Measurements from ENCODE around the gene NYNRIN. TPM values are rescaled to one million over a fixed set of nuclear protein-coding genes. Genes with fewer than 3 reads are reported as not detected.
A peak's percentile ranks its signal among the peaks of the same experiment; 100 is the strongest.

NYNRIN gene
- total RNA-seq, 2 donors from 2014 or later: 13.0 to 26.7 TPM

DNA sequence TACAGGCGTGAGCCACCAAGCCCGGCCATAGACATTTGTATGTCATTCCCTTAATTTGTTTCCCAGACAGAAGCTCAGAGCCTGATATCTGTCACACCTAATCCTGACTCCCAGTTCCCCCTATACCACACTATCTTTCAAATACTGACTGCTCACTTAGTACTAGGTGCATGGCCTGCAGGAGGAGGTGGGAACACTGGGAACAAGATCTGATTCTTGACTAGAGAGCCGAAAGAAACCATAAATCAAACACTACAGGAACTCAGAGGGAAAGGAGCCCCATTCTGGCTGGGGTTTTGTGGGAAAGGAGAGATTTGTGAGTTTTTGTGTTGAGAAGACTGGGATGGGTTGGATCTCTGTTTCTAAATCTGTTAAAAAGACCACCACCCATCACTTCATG is 35.9 kb downstream of the NYNRIN start:
- no peak overlapping the region for H3K4me3 ChIP-seq
- H3K9me3 ChIP-seq: no peaks in the 10 kb centered on the region
- no peaks in the 10 kb centered on the region for H3K27me3 ChIP-seq
- H3K4me1 ChIP-seq: peaks cover 22% of the 10 kb centered on the region
- intact Hi-C loops (cut with DNase I): loop anchor here (10.0 kb wide), 1 partner anchor 190 kb away; the partner anchor contains the start of gene TINF2
- no peak overlapping the region for H3K9ac ChIP-seq (ENCODE audit: low read depth in 2 of 2, low read length in 2 of 2)
- peaks cover 22% of the 10 kb centered on the region for H3K36me3 ChIP-seq
- TF ChIP-seq, protein P1, sequence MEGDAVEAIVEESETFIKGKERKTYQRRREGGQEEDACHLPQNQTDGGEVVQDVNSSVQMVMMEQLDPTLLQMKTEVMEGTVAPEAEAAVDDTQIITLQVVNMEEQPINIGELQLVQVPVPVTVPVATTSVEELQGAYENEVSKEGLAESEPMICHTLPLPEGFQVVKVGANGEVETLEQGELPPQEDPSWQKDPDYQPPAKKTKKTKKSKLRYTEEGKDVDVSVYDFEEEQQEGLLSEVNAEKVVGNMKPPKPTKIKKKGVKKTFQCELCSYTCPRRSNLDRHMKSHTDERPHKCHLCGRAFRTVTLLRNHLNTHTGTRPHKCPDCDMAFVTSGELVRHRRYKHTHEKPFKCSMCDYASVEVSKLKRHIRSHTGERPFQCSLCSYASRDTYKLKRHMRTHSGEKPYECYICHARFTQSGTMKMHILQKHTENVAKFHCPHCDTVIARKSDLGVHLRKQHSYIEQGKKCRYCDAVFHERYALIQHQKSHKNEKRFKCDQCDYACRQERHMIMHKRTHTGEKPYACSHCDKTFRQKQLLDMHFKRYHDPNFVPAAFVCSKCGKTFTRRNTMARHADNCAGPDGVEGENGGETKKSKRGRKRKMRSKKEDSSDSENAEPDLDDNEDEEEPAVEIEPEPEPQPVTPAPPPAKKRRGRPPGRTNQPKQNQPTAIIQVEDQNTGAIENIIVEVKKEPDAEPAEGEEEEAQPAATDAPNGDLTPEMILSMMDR (IDR thresholded peaks at IDR 0.05): no peak
- H3K27ac ChIP-seq: no peak overlapping the region
- DNase-seq: no peak

DNA sequence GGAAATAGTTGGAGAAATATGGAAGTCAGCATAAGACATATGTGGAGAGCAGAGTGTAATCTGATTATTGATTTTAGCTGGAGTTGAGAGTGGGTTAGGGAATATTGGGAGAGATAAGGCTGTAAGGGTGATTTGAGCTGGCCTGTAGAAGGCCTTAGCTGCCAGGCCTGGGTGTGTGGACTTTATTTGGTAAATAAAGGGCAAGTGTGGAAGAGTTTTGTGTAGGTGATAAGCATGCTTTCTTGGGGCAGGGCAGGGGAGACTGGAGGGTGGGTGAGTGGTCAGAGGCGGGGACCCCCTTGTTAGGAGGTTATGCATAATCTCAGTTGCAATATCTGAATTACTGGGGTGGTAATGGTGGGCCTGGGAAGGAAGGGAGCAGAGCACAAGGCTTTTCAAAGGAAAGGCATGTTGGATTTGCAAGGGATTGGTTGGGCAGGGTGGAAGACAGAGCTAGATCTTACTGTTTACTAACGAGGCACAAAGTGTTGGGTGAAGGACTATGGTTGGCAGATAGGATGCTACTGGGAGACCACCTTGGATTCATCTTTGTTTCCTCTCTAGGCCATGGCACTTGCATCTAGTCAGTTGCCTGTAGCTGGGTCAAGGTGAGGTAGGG is 36.5 kb downstream of the NYNRIN start:
- intact Hi-C loops (cut with DNase I): loop anchor here (10.0 kb wide), 1 partner anchor 190 kb away; the partner anchor contains the start of gene TINF2
- no peaks in the 10 kb centered on the region for H3K27me3 ChIP-seq
- H3K9ac ChIP-seq (ENCODE audit: low read depth in 2 of 2, low read length in 2 of 2): no peak overlapping the region
- H3K9me3 ChIP-seq: no peaks in the 10 kb centered on the region
- H3K4me1 ChIP-seq: peaks cover 23% of the 10 kb centered on the region
- TF ChIP-seq, protein P1 (IDR thresholded peaks at IDR 0.05): no peak
- H3K27ac ChIP-seq: no peak overlapping the region
- DNase-seq: no peak
- H3K36me3 ChIP-seq: peaks cover 29% of the 10 kb centered on the region
- H3K4me3 ChIP-seq: no peak overlapping the region

DNA sequence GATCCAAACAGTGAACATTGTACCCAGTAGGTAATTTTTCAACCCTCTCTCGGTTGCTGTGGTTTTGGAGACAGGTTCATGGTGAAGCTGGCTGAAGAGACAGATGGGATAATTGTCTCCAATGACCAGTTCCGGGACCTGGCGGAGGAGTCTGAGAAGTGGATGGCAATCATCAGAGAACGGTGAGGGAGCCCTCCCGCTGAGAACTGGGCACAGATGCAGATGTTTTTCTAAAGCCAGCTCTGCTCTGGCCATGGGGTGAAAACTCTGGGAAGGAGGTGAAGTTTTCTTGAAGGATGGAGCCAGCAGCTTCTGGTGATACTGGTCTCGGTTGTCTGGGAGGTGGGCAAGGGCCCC is 37.2 kb downstream of the NYNRIN start:
- Histone ChIP-seq H3K9ac (ENCODE audit: low read depth in 2 of 2, low read length in 2 of 2) (peak overlapping the region in 1 of 2 donors; percentile 52), H3K27ac (no peak overlapping the region), H3K4me3 (no peak overlapping the region), H3K9me3 (no peaks in the 10 kb centered on the region), H3K36me3 (peaks cover 29% of the 10 kb centered on the region), H3K4me1 (peaks cover 29% of the 10 kb centered on the region), H3K27me3 (no peaks in the 10 kb centered on the region)
- TF ChIP-seq, protein P1 (IDR thresholded peaks at IDR 0.05): no peak
- DNase-seq: no peak
- intact Hi-C loops (cut with DNase I): loop anchor here (10.0 kb wide), 1 partner anchor 191 kb away; the partner anchor contains the start of gene TINF2

DNA sequence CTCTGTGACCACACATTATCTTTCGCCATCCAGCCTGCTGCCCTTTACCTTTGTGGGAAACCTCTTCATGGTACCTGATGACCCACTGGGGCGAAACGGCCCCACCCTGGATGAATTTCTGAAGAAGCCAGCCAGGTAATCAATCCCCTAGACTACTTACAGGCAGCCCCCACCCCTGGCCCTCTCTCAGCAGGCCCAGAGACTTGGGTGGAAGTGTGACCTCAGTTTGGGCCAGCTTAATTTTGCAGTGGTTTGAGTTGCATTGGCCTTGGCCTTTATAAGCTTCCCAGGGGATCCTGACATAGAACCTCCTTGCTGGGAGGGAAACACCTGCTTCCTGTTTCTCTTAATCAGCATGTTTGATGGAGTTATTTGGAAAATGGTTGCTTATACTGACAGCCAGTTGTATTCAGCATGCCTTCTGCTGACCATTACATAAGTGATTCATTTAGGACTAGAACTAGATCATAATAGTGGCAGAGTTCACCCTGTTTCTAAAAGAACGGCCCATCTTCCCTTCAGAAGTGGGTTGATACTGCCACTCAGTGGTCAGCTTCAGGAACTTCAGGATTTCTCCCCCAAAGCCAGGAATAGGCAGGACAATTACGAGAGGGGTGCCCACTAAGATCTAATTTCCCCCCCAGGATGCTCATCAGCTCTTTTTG is 37.7 kb downstream of the NYNRIN start:
- peaks cover 29% of the 10 kb centered on the region for H3K36me3 ChIP-seq
- DNase-seq: no peak

DNA sequence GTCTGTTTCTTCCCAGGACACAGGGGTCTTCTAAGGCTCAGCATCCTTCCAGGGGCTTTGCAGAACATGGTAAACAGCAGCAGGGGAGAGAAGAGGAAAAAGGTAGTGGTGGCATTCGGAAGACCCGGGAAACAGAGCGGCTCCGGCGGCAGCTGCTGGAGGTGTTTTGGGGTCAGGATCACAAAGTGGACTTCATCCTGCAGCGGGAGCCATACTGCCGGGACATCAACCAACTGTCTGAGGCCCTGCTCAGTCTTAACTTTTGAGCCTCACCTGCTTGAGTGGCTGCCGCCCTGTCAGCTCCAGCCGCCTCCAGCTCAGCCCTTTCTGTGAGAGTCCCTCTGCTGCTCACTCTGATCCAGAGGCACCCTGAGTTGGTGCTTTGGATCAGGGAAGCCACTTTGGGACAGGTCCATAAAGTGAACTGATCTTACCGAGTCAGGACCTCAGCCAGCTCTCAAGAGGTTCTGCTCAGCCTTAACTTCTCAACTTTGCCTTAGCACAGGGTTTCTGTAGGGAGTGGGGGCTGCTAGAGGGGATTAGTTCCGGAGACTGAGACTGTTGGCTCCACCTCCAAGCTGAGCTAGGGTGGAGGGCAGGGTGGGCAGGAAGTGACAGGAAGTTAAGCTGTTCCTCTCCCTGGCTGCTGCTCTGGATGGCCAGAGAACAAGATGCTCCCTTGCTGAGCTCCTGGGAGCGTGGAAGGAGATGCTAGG is 38.4 kb downstream of the NYNRIN start:
- Histone ChIP-seq H3K27ac (peak overlapping the region; percentile 10), H3K9me3 (no peaks in the 10 kb centered on the region), H3K4me1 (peaks cover 24% of the 10 kb centered on the region), H3K27me3 (no peaks in the 10 kb centered on the region), H3K9ac (ENCODE audit: low read depth in 2 of 2, low read length in 2 of 2) (no peak overlapping the region), H3K36me3 (peaks cover 26% of the 10 kb centered on the region), H3K4me3 (no peak overlapping the region)
- intact Hi-C loops (cut with DNase I): loop anchor here (10.0 kb wide), 1 partner anchor 192 kb away; the partner anchor contains the start of gene TINF2
- DNase-seq: no peak
- TF ChIP-seq, protein P1 (IDR thresholded peaks at IDR 0.05): no peak

More for the DNA sequence above, 37.7 kb downstream of the NYNRIN start:
- intact Hi-C loops (cut with DNase I): loop anchor here (10.0 kb wide), 1 partner anchor 192 kb away; the partner anchor contains the start of gene TINF2
- Histone ChIP-seq H3K27ac (no peak overlapping the region), H3K9ac (ENCODE audit: low read depth in 2 of 2, low read length in 2 of 2) (peak overlapping the region in 1 of 2 donors; percentile 52), H3K4me3 (no peak overlapping the region), H3K27me3 (no peaks in the 10 kb centered on the region), H3K9me3 (no peaks in the 10 kb centered on the region), H3K4me1 (peaks cover 24% of the 10 kb centered on the region)
- TF ChIP-seq, protein P1 (IDR thresholded peaks at IDR 0.05): peak; percentile 75
